Daoy (cell line): ENCODE measurements around the gene LYSMD3. TPM values are rescaled to one million over a fixed set of nuclear protein-coding genes. Genes with fewer than 3 reads are reported as not detected.
A peak's percentile ranks its signal among the peaks of the same experiment; 100 is the strongest.

Experiments
- DNase-seq: peaks from one replicate; pipeline ENCODE4 v3.0.0-alpha.2; 2015; ENCODE audit warnings: low read depth
- total RNA-seq: library from RNA; depleted of rRNA; stranded (reverse); fragments of >200 nt; shearing (Covaris generic); gene quantifications from 2 replicates; pipeline ENCODE4 v1.2.3, GENCODE V29; 2014; rRNA removed

Gene LYSMD3
- total RNA-seq, 1 experiment from 2014 or later: 10.8 TPM

DNA sequence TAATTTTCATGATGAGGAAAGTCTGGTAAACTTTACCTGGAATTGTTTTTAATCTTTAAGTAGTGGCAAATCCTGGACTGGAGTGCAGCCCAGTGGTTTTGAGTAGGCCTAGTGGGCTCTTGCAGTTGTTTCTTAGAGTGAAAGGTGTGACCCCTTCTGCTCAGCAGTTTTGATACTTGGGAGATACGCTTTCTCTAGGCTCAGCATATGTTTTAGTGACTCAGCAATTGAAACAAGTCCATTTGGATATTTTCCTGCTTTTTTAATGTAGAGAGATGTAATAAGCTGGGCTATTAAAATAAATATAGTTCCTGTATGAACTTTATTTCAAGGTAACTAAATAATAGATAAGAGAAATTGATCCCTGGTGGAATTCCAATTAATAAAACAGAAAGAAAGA lies 48.7 kb downstream of the LYSMD3 start:
- no peak for DNase-seq

DNA sequence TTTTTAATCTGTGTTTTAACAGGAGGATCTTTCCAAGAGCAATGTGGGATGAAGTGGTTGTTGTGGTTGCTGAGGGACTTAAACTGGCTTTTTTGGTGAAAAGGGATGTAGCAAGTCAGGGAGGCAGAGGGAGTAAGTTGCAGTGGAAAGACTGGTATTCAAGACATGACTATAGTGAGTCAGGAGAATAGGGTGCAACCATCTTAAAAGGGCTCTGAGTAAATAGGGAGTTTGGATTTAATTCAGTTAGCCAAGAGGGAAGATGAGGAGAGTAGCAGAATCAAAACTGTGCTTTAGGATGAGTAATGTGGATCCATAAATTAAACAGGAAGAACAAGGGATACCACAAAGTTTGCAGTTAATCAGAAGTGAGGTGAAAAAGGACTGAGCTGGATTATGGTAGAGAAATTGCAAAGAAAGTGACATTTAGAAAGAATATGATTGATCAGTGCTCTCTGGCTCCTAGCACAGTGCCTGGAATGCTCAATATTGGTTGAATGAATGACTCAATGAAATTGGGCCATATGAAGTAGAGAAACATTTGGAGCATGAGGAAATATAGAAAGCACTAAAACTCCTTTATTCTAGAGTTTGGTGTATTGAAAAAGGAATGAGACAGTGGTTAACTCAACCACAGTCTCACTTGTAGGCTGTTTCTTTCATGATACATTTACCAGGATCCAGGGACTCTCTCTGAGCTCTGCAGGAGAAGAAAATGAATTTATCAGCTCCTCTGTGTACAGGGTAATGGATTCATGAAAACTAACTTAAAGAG lies 49.6 kb downstream of the LYSMD3 start:
- no peak for DNase-seq

DNA sequence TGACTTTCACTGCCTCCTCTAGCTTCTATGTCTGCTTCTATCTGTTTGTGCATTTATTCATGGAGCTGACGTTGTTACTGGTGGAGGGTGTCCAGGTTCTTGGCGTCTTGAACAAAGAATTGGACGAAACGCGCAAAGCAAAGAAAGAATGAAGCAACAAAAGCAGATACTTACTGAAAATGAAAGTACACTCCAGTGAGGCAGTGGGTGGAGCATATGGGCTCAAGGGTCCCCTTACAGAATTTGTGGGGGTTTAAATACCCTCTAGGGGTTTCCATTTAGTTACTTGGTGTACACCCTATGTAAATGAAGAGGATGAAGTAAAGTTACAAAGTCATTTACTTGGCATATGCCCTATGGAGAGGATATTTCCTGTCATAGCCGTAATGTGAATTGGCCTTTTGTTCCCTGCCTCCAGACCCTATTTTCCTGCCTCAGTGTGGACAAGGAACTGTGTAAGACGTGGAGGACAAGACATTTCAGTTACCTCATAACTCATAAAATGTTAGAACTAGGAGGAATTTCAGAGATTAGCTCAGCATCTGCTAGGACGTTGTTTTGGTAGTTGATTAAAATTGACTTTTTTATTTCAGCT lies 51.7 kb downstream of the LYSMD3 start:
- DNase-seq: no peak

DNA sequence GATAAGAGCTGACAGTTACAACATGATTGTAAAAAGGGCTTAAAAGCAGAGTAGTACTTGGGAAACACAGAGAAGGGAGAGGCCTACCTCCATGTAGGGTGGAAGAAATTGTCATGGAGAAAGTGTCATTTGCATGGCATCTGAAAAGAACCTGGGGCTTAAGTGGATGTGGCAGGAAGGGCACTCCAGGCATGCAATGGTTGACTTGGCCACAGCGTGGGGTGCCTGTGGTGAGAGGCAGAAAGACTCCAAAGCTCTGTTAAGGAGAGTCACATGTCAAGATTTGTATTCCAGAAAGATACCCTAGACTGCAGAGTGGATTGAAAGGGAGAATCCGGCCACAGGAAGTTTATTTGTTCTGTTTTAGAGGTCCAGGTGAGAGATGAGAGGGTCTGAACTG lies 52.3 kb downstream of the LYSMD3 start:
- DNase-seq: peak; percentile 25

DNA sequence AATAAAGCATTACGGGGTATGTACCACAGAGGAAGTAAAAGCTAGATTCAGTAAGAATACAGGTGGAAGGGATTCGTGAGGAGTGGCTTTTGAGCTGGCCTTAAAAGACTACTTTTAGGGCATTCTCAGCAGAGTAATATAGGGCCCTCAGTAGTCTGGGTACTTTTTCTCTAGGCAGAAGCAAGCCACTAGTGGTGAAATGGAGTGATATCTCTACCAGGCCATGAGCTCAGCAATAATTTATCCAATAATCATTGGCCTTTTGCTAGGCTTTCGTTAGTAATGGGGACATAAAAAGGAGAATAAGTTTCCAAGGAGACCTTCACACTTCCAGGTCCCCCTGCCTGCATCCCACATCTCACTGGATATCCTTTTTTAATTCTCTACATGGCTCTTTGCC lies 53.0 kb downstream of the LYSMD3 start:
- DNase-seq: no peak

DNA sequence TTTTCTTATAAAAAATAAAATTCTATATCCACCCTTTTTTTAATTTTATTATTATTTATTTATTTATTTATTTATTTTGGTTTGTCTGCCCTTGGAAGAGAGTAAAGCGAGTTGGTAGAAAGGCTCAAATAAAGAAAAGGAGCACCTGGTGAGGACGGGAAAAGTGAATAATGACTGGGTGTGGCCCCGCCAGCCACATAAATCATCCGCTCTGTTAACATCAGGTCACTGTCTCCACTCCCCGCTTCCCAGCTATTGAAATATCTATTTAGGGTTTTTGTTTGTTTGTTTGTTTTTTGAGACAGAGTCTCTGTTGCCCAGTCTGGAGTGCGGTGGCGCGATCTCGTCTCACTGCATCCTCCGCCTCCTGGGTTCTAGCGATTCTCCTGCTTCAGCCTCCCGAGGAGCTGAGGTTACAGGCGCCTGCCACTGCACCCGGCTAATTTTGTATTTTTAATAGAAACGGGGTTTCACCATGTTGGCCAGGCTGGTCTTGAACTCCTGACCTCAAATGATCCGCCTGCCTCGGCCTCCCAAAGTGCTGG lies 53.9 kb downstream of the LYSMD3 start:
- no peak for DNase-seq

GRCh38 chr5:90474235-90475107 lies 54.9 kb downstream of the LYSMD3 start, which contains the start of the genes MBLAC2 and POLR3G:
TSS of gene MBLAC2 (minus strand) at chr5:90474771. CDS start at chr5:90474292, 479 bp downstream.
TSS of gene POLR3G (plus strand) at chr5:90474864. CDS start at chr5:90485568, 10,704 bp downstream.
- peak; percentile 95 for DNase-seq

DNA sequence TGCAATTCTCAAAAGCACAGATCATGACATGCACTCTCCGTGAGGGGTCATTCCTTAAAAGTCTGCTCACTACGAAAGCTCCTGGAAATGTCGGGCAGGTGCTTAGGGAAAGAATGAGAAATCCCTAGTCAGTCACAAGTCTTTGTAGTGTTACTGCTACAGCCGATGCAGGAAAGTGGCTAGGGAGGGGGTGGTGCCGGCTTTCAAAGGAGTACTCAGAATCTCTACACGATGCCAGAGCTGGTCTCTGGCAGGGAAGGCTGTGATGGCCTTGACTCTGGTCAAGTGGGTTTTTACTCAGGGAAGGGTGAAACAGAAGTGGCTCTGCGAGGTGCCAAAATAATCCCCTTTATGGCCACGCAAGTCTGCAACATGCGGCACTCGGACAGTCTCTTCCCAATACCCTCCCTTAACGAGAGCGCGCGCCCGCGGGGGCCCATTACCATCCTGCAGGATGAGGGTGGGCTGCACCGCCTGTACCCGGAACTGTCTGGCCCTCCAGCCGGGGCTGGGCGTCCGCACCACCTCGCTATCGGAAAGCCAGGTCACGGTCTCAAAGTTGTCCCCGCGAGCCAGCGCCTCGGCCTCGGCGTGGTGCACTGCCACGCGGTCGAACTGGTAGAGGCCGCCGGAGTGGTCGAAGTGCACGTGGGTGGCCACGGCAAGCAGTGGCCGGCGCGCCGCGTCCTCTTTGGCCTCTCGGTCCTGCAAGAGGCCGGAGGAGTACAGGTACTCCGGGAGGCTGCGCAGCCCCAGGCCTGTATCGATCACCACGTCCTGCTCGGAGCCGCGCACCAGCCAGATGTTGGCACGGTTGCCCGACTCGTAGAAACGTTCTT lies 55.8 kb downstream of the LYSMD3 start:
- DNase-seq: peak; percentile 31

DNA sequence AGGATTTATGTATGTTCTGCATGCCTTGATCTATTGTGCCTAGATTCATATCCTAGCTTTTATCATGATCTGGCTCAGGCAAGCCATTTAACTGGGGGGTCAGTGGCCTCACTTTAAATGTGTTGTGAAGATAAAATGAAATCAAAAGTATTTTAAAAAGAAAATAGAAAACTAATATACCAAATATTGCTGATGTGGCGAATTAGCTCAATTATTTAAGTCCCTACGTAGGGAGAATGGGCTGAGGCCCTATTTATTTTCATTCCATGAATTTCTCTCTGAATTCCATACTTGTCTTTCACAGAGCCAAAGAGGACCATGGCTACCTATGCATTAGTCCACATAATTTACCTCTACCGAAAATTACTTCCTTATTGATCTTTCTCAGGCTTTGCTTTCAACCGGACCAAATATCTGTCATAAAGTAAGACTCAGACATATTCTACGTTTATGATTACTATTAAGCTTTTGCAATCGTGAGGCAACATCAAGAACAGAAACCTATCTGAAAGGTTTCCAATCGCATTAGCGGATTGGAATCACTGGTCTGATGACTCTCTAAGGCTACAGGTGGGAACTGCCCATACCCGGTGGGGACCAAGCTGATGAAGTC lies 56.5 kb downstream of the LYSMD3 start:
- no peak for DNase-seq

Other genes starting within 250 kb of the LYSMD3 start
- 38.6 and 80.4 TPM in 2 replicates for gene CETN3, start 119.8 kb downstream of the LYSMD3 start, total RNA-seq
- 2.3 and 4.1 TPM in 2 replicates for gene MBLAC2, start 54.8 kb downstream of the LYSMD3 start, total RNA-seq
- 20.7 and 32.6 TPM in 2 replicates for gene POLR3G, start 54.7 kb downstream of the LYSMD3 start, total RNA-seq
- gene ADGRV1, start 29.2 kb upstream of the LYSMD3 start, total RNA-seq: 10.6 and 15.4 TPM in 2 replicates